NCI-H187 (cell line): ENCODE measurements around the gene MYH1.
"Not testable (repeated sequence)": the region's sequence is repeated elsewhere in the genome, so short reads cannot be mapped to it uniquely, and the experiment has no call there.

Source experiments
- DNase-seq, 2 experiments: peaks; one replicate each; lab custom pipeline; 2025; lab: John Stamatoyannopoulos, UW

The MYH1 gene

GRCh38 chr17:10518271-10519037 is at the start of gene MYH1:
Gene MYH1 (minus strand): TSS chr17:10518542. CDS start chr17:10516642, 1,900 bp downstream.
- no peak for DNase-seq

DNA sequence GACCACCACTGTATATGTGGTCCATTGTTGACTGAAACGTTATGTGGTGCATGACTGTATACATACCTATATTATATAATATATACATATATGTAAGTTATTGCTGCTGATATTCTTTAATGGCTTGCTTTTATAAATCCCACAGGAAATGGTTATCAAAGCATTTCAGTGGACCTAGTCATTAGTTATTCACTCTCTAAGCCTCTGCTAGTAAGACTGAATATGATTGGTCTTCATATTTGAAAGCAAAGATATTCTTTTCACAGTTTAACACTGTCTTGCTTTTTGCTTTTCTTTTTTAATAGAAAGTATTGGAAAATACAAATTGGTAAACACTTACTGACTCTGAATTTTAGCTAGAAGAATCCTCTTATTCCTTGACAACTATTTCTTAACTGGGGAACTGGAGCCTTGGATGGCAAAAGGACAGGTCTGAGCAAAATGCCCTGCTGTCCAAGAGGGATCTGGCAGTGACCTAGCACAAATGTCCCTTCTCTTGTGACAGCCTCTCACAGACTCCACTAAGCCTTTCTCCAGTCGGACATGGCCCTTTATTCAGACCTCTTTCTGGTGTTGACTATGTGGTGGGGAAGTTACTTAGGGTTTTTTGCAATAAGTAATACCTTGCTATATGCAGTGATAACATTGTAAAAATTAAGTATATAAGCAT is 45.8 kb upstream of the MYH1 start:
- no peak for DNase-seq

GRCh38 chr17:10558049-10558448 is 39.7 kb upstream of the MYH1 start:
- no peak for DNase-seq

DNA sequence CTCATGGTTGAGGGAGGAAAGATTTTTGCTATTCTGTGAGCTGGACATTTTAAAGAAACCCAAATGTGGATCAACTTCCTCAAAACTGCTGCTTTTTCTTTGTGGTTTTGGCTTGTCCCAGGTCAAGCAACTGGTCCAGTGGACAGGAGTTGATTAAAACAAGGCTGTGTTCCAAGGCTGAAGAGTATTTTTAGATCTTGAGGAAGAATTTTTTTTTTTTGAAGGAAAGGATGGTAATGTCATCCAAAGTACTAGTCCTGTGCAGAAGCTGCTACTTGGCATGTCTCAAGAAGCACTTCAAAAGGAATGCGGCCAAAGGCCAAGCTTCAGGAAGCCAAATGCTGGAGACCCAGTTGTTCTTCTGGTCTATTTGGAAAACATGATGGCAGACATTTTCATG is 39.1 kb upstream of the MYH1 start:
- DNase-seq = no peak

DNA sequence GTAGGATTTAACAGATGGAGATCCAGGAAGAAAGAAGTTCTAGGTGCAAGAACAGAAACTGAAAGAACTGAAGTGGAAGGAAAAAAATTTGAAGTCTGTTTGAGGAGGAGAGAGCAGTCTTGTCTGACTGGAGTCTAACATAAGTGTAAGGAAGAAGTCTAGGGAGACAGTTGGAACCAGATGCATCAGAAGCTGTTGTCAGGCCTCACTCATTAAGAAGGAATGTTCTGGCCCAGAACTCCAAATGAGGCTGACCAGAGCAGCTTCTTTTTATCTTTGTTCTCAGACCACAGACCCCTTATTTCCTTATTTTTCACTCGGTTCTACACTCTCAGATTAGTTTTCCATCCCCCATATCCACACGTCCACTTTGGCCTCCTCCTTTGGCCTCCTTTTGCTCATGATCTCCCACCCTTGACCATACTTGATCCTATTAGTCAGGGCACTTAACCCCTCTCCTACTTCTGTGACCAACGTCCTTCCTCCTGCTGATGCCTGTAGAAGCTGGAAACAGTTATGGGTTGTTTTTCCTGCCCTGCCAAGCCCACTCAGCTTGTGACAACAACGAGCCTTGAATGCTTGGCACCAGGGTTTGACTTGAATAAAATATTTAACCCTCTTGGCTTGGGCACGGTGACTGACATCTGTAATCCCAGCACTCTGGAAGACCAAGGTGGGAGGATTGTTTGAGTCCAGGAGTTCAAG is 38.1 kb upstream of the MYH1 start:
- DNase-seq = no peak

DNA sequence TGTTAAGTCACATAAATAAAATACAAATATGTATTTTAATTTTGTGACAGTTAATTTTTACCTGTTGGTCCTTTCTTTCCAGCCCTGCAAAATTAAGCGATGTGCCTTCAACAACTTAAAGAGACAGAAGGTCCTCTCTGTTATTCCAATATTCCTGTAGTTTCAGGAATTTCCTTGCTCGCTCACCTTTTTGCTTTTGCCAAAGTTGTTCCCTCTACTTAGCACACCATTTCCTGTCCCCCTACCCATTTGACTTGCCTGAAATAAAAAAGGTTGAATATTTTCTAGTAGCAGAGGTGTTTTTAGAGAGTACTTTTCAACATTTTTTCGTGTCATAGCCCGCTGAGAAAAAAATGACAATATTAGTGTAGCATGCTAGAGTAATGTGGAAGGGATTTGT is 31.7 kb upstream of the MYH1 start:
- no peak for DNase-seq

DNA sequence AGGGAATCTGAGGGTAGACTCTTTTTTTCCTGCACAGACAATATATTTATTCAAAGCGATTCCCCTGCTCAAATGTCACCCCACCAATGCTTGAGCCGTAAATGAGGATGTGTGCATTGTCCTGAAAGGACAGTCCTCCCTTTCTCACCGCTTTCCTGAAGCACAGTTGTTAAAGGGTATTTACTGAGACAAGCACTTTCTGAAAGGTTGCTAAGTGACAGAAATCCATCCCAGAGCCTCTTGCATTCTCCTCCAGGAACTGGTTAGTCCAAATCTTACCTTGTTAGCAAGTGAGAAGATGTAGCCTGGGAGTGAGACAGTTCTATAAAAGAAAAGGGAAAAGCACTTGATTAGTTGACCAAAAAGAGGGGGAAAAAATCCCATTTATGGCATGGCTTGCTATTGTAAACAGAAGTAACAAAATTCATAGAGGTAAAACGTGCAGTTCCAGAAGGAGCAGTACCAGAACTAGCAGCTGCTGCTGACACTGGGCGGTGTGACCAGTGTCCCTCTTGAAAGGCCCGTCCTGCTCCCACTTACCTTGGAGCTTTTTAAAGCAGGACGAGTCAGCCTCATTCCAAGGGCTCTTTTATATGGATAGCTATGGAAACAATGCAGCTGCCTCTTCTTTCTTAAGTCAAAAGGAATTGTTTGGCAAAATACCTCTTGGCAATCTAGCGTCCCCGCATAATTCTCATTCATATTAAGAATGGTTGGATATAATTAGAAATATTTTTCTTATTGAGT is 30.9 kb upstream of the MYH1 start, which contains the start of gene MYH2:
MYH2 (minus strand) TSS at position 563 of the 747 bp plus-strand sequence. CDS start 1,738 bp downstream, outside the sequence.
- DNase-seq = no peak

- no peak for DNase-seq
These were observed 29.0 kb upstream of the MYH1 start for GRCh38 chr17:10547351-10547750.

DNA sequence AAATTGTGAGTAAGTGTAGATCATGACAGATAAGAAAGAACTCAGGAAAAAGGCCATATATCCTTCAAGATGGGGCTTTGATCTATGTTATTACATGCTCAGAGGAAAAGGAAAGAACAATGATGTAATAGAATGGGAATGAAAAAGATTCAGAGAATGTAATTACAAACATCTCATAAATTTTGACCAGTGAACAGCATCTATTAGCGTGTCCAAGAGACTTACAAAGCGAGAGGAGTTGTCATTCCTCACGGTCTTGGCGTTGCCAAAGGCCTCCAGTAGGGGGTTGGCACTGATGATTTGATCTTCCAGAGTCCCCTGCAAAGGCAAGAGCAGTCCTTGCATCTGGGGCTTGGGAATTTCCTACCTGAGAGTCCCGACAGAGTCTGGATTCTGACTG is 25.1 kb upstream of the MYH1 start:
- DNase-seq = not testable (repeated sequence)

GRCh38 chr17:10541179-10541578 is 22.8 kb upstream of the MYH1 start:
- not testable (repeated sequence) for DNase-seq

- no peak for DNase-seq
These were observed 13.7 kb upstream of the MYH1 start for GRCh38 chr17:10532026-10532425.

- DNase-seq = no peak
These were observed 9.1 kb upstream of the MYH1 start for GRCh38 chr17:10527419-10527818.

GRCh38 chr17:10526517-10526916 is 8.2 kb upstream of the MYH1 start:
- DNase-seq = no peak

DNA sequence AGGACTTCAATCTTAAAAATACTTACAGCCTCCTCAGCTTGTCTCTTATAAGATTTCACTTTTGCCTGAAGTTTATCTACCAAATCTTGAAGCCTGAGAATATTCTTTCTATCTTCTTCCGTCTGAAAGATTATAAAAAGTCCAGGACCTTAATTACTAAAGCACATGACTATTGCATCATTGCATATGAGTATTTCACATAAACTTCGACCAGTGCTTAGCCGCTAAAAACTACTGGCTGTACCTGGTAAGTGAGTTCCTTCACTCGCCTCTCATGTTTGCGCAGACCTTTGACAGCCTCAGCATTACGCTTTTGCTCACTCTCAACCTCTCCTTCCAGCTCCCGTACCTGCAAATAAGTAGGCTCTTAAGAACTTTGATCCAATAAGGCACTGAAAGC is 4.7 kb upstream of the MYH1 start:
- no peak for DNase-seq

DNA sequence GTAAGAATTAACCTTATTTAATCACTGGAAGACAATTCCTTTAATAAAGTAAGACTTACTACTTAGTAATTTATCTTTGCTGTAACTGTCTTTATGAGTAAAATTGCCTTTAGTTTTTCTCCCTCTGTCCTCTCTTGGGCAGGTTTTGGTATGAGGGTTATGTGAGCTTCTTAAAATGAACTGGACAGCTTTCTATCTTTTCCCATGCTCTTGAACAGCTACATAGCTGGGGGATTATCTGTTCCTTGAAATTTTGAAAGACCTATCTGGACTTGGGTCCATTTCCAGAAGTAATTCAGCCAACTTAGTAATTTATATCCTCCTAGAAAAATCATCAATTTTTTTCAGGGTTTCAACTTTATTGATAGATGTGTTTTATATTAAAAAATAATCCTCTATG is 3.6 kb upstream of the MYH1 start:
- no peak for DNase-seq

DNA sequence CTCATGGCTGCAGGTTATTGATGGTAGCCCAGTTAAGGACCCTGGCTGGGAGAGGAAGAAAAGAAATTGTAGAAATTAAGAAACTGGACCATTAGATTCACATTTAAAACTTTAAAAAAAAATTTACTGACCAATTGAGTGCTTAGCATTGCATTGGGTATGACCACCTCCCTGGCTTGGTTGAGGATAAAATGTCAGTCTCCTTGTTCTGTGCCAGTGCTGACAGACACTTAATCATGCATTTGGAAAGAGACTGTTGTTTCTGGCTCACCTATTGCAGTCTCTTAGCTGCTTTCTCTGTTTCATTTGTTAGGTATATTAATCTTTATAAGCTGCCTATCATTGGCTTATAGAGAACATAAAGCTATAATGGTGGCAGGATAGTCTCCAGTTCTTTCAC is 1.7 kb downstream of the MYH1 start:
- DNase-seq = no peak

- no peak for DNase-seq
These were observed 2.3 kb downstream of the MYH1 start for GRCh38 chr17:10516065-10516464.

DNA sequence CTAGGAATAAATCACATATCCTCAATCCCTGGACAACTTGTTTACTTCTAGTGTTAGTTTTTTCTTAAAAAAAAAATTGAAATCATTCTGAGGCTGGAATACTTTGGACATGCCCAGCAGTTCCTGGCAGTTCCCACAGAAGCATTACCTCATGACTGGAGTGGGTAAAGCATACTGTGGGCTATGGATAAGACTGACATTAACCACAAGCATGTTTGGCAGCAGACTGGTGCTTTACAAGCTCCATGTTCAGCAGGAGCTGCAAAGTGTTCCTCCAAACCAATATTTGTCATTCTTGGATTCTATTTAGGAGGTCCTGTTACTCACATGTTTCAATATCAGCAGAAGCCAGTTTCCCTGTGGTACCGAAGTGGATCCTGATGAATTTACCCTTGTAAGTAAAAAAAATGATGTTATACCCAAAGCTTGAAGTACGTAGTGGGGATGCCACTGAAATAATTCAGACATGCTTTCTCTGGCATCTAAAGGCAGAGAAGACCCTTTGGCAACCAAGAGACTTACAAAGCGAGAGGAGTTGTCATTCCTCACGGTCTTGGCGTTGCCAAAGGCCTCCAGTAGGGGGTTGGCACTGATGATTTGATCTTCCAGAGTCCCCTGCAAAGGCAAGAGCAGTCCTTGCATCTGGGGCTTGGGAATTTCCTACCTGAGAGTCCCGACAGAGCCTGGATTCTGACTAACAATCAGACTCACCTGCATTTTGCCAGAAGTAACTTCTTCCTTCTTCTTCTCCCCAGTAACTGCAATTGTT is 4.9 kb downstream of the MYH1 start:
- no peak for DNase-seq

DNA sequence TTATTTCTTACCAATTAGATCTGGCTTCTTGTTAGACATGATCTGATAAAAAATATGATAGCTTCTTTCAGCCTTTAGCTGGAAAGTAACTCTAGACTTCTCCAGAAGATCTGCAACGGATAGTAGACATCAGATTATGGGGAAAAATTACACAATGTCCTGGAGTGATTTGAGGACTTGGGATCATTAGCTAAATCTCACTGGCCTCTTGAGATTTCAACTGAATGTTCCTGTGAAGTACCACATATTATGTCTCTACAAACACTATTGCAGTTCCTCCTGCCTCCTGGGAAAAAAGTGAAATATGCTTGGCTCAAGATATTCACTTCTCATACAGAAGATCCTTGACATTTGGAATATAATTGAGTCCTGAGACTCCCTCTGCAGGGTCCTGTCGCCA is 5.5 kb downstream of the MYH1 start:
- no peak for DNase-seq

DNA sequence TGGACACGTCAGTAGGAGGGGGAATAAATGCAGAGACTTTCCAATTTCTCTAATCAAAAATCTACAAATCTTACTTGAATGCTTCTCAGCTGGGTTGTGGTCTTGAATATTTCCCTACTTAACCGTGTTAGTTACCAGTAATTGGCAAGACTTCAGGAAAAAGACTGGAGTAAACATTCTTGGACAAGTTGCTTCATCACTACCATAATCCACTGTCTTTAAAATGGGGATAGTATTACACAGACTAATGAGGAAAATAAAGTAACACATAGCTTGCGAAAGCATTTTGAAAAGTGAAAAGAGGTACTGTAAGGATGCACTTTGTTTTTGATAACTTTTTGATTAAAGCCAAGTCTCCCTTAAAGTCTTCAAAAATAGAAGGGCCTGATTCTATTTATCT is 18.4 kb downstream of the MYH1 start:
- DNase-seq = no peak

GRCh38 chr17:10492004-10492403 is 26.3 kb downstream of the MYH1 start:
- DNase-seq = no peak
